ENCODE data around the gene MYO16. TPM values are rescaled to one million over a fixed set of nuclear protein-coding genes. Genes with fewer than 3 reads are reported as not detected.

MYO16 gene
- total RNA-seq, 1 donor: not detected

GRCh38 chr13:109204252-109204651 lies 574.8 kb downstream of the MYO16 start:
- Histone ChIP-seq H3K27ac (ENCODE audit: low read depth, low read length) (no peak overlapping the region), H3K9me3 (ENCODE audit: low read depth, low read length) (no peaks in the 10 kb centered on the region), H3K4me3 (ENCODE audit: insufficient read depth, low read length) (no peak overlapping the region), H3K36me3 (ENCODE audit: insufficient read depth, low read length) (no peaks in the 10 kb centered on the region), H2AFZ (ENCODE audit: low read length) (no peak overlapping the region), H3K4me2 (ENCODE audit: insufficient read depth, low read length) (no peak overlapping the region), H3K27me3 (ENCODE audit: insufficient read depth, low read length) (no peaks in the 10 kb centered on the region), H4K20me1 (ENCODE audit: insufficient read depth, low read length) (no peaks in the 10 kb centered on the region), H3K4me1 (ENCODE audit: insufficient read depth, low read length) (peaks cover 3% of the 10 kb centered on the region), H3K79me2 (ENCODE audit: insufficient read depth, low read length) (no peaks in the 10 kb centered on the region)
- DNase-seq (ENCODE audit: insufficient read length, low spot score, missing footprints): no peak
- no peak for TF ChIP-seq CTCF (IDR thresholded peaks at IDR 0.05; ENCODE audit: extremely low read depth, low read depth, low read length)

- no peak overlapping the region for H3K27ac ChIP-seq (ENCODE audit: low read depth, low read length)
- H3K4me2 ChIP-seq (ENCODE audit: insufficient read depth, low read length): no peak overlapping the region
- H3K79me2 ChIP-seq (ENCODE audit: insufficient read depth, low read length): no peaks in the 10 kb centered on the region
- peaks cover 3% of the 10 kb centered on the region for H3K4me1 ChIP-seq (ENCODE audit: insufficient read depth, low read length)
- H3K27me3 ChIP-seq (ENCODE audit: insufficient read depth, low read length): no peaks in the 10 kb centered on the region
- TF ChIP-seq CTCF (IDR thresholded peaks at IDR 0.05; ENCODE audit: extremely low read depth, low read depth, low read length): no peak
- H3K9me3 ChIP-seq (ENCODE audit: low read depth, low read length): no peaks in the 10 kb centered on the region
- H2AFZ ChIP-seq (ENCODE audit: low read length): no peak overlapping the region
- no peaks in the 10 kb centered on the region for H3K36me3 ChIP-seq (ENCODE audit: insufficient read depth, low read length)
- no peaks in the 10 kb centered on the region for H4K20me1 ChIP-seq (ENCODE audit: insufficient read depth, low read length)
- DNase-seq (ENCODE audit: insufficient read length, low spot score, missing footprints): peak; percentile 17
- H3K4me3 ChIP-seq (ENCODE audit: insufficient read depth, low read length): no peak overlapping the region
These were observed 575.2 kb downstream of the MYO16 start for GRCh38 chr13:109204657-109205056.

GRCh38 chr13:109205315-109205714 lies 575.9 kb downstream of the MYO16 start:
- peak; percentile 22 for DNase-seq (ENCODE audit: insufficient read length, low spot score, missing footprints)

GRCh38 chr13:109206616-109207015 lies 577.2 kb downstream of the MYO16 start:
- Histone ChIP-seq H3K9me3 (ENCODE audit: low read depth, low read length) (no peaks in the 10 kb centered on the region), H3K27me3 (ENCODE audit: insufficient read depth, low read length) (no peaks in the 10 kb centered on the region), H3K27ac (ENCODE audit: low read depth, low read length) (no peak overlapping the region), H3K4me3 (ENCODE audit: insufficient read depth, low read length) (no peak overlapping the region), H4K20me1 (ENCODE audit: insufficient read depth, low read length) (no peaks in the 10 kb centered on the region), H3K4me1 (ENCODE audit: insufficient read depth, low read length) (no peaks in the 10 kb centered on the region), H3K36me3 (ENCODE audit: insufficient read depth, low read length) (no peaks in the 10 kb centered on the region), H3K4me2 (ENCODE audit: insufficient read depth, low read length) (no peak overlapping the region), H2AFZ (ENCODE audit: low read length) (no peak overlapping the region), H3K79me2 (ENCODE audit: insufficient read depth, low read length) (no peaks in the 10 kb centered on the region)
- DNase-seq (ENCODE audit: insufficient read length, low spot score, missing footprints): no peak
- no peak for TF ChIP-seq CTCF (IDR thresholded peaks at IDR 0.05; ENCODE audit: extremely low read depth, low read depth, low read length)

More at GRCh38 chr13:109205315-109205714, 575.9 kb downstream of the MYO16 start:
- H3K36me3 ChIP-seq (ENCODE audit: insufficient read depth, low read length): no peaks in the 10 kb centered on the region
- TF ChIP-seq CTCF (IDR thresholded peaks at IDR 0.05; ENCODE audit: extremely low read depth, low read depth, low read length): no peak
- no peaks in the 10 kb centered on the region for H3K9me3 ChIP-seq (ENCODE audit: low read depth, low read length)
- H3K27ac ChIP-seq (ENCODE audit: low read depth, low read length): no peak overlapping the region
- no peak overlapping the region for H3K4me2 ChIP-seq (ENCODE audit: insufficient read depth, low read length)
- no peaks in the 10 kb centered on the region for H3K79me2 ChIP-seq (ENCODE audit: insufficient read depth, low read length)
- no peak overlapping the region for H2AFZ ChIP-seq (ENCODE audit: low read length)
- H3K4me1 ChIP-seq (ENCODE audit: insufficient read depth, low read length): peaks cover 3% of the 10 kb centered on the region
- no peaks in the 10 kb centered on the region for H3K27me3 ChIP-seq (ENCODE audit: insufficient read depth, low read length)
- H4K20me1 ChIP-seq (ENCODE audit: insufficient read depth, low read length): no peaks in the 10 kb centered on the region
- no peak overlapping the region for H3K4me3 ChIP-seq (ENCODE audit: insufficient read depth, low read length)

All from osteoblast (primary cell).